Progenitor cell of endocrine pancreas (in vitro differentiated cells): ENCODE data around the gene MAPKAPK3. TPM values are rescaled to one million over a fixed set of nuclear protein-coding genes. Genes with fewer than 3 reads are reported as not detected.

ENCODE experiments used
- DNase-seq: peaks from one replicate; pipeline ENCODE4 v3.0.0; 2021; ENCODE audit warnings: low spot score; ENCODE audit not compliant: unreplicated experiment
- H3K27ac Mint-ChIP-seq: 2 replicates; pipeline ENCODE4 v1.8.0; 2021; ENCODE audit warnings: mild to moderate bottlenecking, moderate library complexity, mixed read lengths
- H3K27me3 Mint-ChIP-seq: 2 replicates; pipeline ENCODE4 v1.8.0; 2021; ENCODE audit warnings: mixed read lengths
- H3K36me3 Mint-ChIP-seq: 2 replicates; pipeline ENCODE4 v1.8.0; 2022; ENCODE audit warnings: mixed read lengths; ENCODE audit not compliant: insufficient read depth
- H3K4me1 Mint-ChIP-seq: 2 replicates; pipeline ENCODE4 v1.8.0; 2021; ENCODE audit warnings: low read depth, mixed read lengths
- H3K4me3 Mint-ChIP-seq: 2 replicates; pipeline ENCODE4 v1.8.0; 2021; ENCODE audit warnings: low read depth, mild to moderate bottlenecking, moderate library complexity, mixed read lengths
- H3K9me3 Mint-ChIP-seq: 2 replicates; pipeline ENCODE4 v1.8.0; 2021; ENCODE audit warnings: low read depth, mixed read lengths
- total RNA-seq: library from RNA; stranded (reverse); gene quantifications from 2 replicates; pipeline ENCODE4 v1.2.1, GENCODE V29; 2021
- TF ChIP-seq, protein P1 (sequence below): fragments of 200-600 bp; sonication (generic); IDR thresholded peaks from one replicate; pipeline ENCODE4 v1.5.0; 2021; ENCODE audit warnings: antibody characterized with exemption, mild to moderate bottlenecking; ENCODE audit not compliant: unreplicated experiment

Gene MAPKAPK3
- total RNA-seq, 1 donor from 2014 or later: 40.8 TPM

DNA sequence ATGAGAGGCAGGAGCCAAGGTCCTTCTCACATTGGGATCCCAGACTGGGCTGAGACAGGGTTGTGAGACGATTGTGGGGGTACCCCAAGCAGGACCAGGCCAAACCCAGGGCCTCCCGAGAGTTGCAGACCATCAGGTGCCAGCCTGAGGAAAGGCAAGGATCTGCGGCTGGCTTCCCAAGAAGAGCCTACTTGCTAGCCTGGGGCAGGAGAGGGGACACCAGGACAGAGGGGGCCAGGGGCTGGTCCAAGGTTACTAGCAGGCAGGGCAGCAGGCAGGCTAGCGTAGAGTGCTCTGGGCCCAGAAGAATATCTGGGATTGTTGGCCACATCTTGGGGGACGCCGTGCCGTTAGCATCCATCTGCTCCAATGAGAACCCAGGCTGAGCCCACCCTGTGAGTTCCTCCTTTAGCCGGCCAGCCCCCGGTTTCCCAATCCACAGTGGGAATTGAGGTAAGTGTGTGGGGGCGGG lies 5.9 kb upstream of the MAPKAPK3 start:
- Mint-ChIP-seq H3K27me3 (peaks cover 18% of the 10 kb centered on the region), H3K9me3 (no peaks in the 10 kb centered on the region)

DNA sequence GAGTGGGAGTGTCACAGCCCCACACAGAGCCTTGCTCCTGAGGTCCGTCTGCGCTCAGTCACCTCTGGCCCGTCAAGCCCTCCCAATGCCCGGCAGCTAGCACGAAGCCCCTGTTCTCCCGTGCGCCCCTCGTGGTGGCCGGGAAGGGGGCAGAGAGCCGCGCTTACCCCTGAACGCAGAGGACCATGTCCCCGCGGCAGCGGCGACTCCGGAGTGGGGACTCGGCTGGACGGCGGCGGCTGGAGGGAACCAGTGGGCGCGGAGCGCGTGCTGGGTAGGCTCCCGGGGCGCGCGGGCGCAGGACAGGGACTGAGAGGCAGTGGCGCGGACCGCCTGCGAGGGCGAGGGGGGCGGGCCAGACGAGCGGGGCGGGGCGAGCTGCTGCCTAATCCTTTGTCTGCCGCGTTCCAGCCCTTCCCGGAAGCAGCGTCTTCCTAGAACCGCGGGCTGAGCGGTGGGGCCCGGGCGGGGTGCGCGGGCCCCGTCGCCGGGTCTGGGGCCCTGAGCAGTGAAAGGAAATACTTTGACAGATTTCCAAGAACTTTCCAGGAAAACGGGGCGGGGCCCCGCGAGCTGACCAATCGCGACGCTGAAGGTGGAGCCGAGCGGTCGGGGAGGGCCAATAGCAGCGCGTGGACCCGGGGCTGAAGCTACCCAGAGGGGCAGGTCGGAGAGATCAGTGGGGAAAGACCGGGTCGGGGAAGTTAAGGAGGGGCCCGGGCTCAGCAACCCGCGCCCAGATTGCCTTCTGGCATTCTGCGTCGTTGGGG lies 5.3 kb upstream of the MAPKAPK3 start, which contains the start of gene CISH:
Gene CISH (minus strand): TSS at position 311 of the 770 bp plus-strand sequence. CDS start 124 bp downstream, at position 187.
- Mint-ChIP-seq H3K4me1 (peaks cover 22% of the 10 kb centered on the region), H3K27ac (peak within 1 kb of the TSS; percentile 96), H3K9me3 (no peaks in the 10 kb centered on the region), H3K4me3 (peak within 1 kb of the TSS; percentile 83), H3K36me3 (no peaks in the 10 kb centered on the region), H3K27me3 (peaks cover 18% of the 10 kb centered on the region)
- TF ChIP-seq, protein P1, sequence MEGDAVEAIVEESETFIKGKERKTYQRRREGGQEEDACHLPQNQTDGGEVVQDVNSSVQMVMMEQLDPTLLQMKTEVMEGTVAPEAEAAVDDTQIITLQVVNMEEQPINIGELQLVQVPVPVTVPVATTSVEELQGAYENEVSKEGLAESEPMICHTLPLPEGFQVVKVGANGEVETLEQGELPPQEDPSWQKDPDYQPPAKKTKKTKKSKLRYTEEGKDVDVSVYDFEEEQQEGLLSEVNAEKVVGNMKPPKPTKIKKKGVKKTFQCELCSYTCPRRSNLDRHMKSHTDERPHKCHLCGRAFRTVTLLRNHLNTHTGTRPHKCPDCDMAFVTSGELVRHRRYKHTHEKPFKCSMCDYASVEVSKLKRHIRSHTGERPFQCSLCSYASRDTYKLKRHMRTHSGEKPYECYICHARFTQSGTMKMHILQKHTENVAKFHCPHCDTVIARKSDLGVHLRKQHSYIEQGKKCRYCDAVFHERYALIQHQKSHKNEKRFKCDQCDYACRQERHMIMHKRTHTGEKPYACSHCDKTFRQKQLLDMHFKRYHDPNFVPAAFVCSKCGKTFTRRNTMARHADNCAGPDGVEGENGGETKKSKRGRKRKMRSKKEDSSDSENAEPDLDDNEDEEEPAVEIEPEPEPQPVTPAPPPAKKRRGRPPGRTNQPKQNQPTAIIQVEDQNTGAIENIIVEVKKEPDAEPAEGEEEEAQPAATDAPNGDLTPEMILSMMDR: peak; percentile 74
- peak; percentile 88 for DNase-seq

More for the DNA sequence above, 5.9 kb upstream of the MAPKAPK3 start:
- TF ChIP-seq, protein P1: no peak
- H3K27ac Mint-ChIP-seq: no peak overlapping the region
- peaks cover 18% of the 10 kb centered on the region for H3K4me1 Mint-ChIP-seq
- H3K4me3 Mint-ChIP-seq: peak overlapping the region; percentile 83
- no peaks in the 10 kb centered on the region for H3K36me3 Mint-ChIP-seq
- no peak for DNase-seq

DNA sequence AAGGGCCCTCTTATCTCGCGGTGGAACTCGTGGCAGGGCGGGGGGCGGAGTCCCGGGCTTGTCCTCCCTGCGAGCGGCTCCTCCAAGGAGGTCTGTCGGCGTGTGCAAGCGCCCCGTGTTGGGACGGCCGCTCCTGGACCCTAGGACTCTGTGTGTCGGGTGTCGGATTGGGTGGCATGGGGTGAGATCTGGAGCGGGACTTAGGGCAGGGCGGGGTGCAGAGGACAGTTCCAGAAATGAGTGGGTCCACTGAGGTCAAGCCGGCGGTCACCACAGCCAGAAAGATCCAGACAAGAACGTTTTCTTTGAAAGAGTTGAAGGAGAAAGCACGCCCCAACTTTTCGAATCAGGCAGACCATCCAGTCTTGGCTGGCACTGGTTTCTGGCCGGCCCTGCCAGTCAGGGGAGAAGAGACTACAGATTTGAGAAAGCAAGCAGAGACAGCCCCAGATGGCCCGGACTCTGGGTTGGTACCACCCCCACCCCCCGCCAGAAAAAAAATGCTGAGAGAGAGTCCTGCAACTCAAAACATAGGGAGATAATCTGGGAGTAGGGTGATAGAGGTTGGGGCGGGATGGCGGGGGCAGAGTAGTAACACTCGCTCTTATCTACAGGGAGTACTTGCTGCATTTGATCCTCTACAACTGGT lies 4.6 kb upstream of the MAPKAPK3 start:
- Mint-ChIP-seq H3K4me1 (peaks cover 22% of the 10 kb centered on the region), H3K27ac (peak overlapping the region; percentile 96), H3K27me3 (peaks cover 18% of the 10 kb centered on the region), H3K9me3 (no peaks in the 10 kb centered on the region), H3K4me3 (peak overlapping the region; percentile 83), H3K36me3 (no peaks in the 10 kb centered on the region)
- DNase-seq: no peak
- TF ChIP-seq, protein P1: no peak

DNA sequence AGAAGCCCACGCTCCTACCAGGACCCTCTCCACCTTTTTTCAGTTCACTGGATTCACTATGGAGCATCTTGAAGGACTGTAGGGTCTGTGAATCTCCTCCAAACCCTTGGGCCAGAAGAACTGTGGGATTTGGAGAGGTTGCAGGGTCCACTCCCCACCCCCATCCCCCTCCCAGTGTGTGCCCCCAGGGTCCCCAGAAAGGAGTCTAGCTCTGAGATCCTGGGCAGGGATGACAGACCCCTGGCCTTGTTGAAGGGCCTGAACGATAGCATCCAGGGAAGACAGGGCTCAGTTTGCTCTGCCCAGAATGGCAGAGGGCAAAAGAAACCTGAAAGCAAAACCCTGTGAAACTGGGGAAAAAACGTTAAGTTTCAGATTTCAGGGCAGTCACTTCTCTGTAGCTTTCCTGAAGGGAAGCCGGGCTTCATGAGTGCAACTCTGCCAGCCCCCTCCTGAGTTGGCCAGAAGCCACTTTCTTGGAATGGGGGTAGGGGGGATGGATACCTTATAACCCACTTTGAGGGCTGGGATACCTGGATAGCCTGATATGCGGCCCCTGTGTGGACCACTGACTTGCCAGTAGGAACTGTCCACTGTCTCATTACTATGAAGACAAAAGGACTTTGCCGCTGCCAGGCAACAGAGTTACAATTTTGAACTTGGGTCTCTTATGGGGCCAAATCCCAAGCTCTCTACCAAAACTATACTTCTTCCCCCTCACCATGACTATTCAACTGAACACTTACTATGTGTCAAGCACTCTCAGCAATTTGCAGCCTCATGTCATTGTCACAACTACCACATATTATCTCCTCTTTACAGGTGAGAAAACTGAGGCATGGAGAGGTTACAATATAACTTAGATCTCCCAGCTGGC lies 3.7 kb upstream of the MAPKAPK3 start:
- Mint-ChIP-seq H3K27ac (no peak overlapping the region), H3K9me3 (no peaks in the 10 kb centered on the region), H3K36me3 (no peaks in the 10 kb centered on the region), H3K4me3 (peak overlapping the region; percentile 83), H3K27me3 (peaks cover 18% of the 10 kb centered on the region), H3K4me1 (peaks cover 27% of the 10 kb centered on the region)
- DNase-seq: no peak
- TF ChIP-seq, protein P1: no peak

DNA sequence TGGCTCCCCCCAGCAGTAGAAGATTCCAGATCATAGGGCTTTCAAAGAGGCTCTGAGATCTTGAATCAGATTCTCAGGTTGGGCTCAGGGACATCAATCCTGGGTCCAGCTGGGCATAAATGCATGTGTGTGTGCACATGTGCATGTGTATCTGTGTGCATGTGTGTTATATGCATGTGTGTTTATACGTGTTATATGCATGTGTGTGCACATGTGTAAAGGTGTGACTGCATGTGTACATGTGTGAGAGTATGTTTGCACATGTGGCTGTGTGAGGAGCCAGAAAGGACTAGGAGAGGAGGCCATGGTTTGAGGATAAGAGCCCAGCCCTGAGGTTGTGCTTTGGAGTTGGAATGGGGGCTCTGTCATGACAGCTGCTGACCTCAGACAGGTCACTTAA lies 1.8 kb upstream of the MAPKAPK3 start:
- no peak for DNase-seq
- no peak overlapping the region for H3K4me3 Mint-ChIP-seq
- peaks cover 26% of the 10 kb centered on the region for H3K4me1 Mint-ChIP-seq
- TF ChIP-seq, protein P1: no peak
- no peaks in the 10 kb centered on the region for H3K9me3 Mint-ChIP-seq
- H3K27me3 Mint-ChIP-seq: peaks cover 18% of the 10 kb centered on the region
- no peak overlapping the region for H3K27ac Mint-ChIP-seq
- H3K36me3 Mint-ChIP-seq: no peaks in the 10 kb centered on the region
